NCI-H1694 treated with DMSO at 0.1 percent for 48 hours (cell line): ENCODE data around the gene HTR3A.

Experiments used
- DNase-seq: peaks from one replicate; lab custom pipeline; 2025; lab: John Stamatoyannopoulos, UW

Gene HTR3A

GRCh38 chr11:113979431-113979830, 4.5 kb downstream of the HTR3A start:
- DNase-seq, result no peak

GRCh38 chr11:113980785-113981184, 5.9 kb downstream of the HTR3A start:
- no peak for DNase-seq

- DNase-seq, result no peak
Observed at GRCh38 chr11:113982306-113982705, 7.4 kb downstream of the HTR3A start.

GRCh38 chr11:113984781-113985180, 9.9 kb downstream of the HTR3A start:
- no peak for DNase-seq

GRCh38 chr11:113985906-113986305, 11.0 kb downstream of the HTR3A start:
- DNase-seq, result no peak

GRCh38 chr11:113986351-113987140, 11.6 kb downstream of the HTR3A start:
- no peak for DNase-seq

DNA sequence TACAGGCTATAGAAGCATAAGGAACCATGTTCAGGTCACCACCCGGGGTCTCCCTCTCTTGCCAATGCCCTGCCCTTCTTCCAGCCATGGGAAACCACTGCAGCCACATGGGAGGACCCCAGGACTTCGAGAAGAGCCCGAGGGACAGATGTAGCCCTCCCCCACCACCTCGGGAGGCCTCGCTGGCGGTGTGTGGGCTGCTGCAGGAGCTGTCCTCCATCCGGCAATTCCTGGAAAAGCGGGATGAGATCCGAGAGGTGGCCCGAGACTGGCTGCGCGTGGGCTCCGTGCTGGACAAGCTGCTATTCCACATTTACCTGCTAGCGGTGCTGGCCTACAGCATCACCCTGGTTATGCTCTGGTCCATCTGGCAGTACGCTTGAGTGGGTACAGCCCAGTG, 14.5 kb downstream of the HTR3A start:
- DNase-seq, result no peak

DNA sequence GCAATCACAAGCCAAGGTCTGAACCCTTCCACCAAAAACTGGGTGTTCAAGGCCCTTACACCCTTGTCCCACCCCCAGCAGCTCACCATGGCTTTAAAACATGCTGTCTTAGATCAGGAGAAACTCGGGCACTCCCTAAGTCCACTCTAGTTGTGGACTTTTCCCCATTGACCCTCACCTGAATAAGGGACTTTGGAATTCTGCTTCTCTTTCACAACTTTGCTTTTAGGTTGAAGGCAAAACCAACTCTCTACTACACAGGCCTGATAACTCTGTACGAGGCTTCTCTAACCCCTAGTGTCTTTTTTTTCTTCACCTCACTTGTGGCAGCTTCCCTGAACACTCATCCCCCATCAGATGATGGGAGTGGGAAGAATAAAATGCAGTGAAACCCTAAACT, 15.0 kb downstream of the HTR3A start:
- DNase-seq, result no peak

DNA sequence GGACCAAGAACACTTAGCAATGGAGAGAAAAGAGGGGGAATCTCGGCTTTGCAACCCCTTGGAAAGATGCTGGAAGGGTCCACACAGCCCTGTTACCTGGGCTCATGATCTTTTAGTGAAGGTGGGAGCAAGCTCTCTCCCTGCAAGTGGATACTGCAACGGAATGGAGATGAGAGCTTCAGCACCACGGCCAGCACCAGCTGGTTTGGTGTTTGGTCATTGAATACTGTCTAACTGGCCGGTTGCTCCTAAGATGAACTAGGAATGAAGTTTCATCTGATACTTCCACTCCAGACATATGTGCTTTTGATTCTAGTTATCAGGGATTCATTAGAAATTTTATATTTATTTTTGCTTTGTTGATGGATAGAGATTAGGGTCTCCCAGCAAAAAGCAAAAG, 16.3 kb downstream of the HTR3A start:
- no peak for DNase-seq

GRCh38 chr11:113991718-113992458, 17.0 kb downstream of the HTR3A start:
- no peak for DNase-seq

GRCh38 chr11:113992459-113993110, 17.7 kb downstream of the HTR3A start:
- no peak for DNase-seq

DNA sequence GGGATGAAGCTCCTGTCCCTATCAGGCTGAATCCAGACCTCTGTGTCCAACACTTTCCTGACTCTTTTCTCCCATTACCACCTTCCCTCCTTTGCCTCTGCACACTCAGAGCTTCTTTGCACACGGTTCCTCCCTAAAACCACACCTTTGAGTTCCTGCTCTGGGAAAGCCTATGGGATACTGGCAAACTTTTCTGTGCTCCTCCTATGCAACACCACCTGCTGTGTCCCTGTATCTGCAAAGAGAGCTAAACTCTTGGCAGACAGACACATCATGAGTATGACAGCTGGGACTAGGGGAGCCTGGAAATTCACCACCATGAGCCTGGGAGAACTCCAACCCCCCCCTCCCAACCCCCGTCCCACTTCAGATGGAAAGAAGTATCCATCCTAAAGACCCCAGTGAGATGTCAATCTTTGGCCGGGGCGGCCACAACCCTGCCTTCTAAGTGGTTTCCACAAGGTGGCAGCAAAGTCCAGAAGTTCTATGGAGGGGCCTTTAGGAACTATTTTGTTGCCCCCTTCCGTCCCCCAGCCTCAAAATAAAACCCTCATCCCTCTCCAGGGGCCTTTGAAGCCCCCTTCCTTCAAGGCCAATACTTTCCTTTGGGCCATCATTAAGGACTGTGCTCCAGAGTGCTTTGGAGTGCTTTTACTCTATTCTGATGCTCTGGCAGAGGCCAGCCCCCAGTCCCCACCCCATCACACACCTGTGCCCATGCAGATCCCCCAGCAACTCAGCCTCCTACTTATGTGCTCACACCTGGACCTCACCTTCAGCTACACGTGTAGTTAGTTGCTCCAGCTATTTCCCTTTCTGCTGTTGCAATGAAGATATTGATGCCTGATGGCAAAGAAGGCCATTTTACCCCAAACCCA, 19.4 kb downstream of the HTR3A start:
- DNase-seq, result no peak

DNA sequence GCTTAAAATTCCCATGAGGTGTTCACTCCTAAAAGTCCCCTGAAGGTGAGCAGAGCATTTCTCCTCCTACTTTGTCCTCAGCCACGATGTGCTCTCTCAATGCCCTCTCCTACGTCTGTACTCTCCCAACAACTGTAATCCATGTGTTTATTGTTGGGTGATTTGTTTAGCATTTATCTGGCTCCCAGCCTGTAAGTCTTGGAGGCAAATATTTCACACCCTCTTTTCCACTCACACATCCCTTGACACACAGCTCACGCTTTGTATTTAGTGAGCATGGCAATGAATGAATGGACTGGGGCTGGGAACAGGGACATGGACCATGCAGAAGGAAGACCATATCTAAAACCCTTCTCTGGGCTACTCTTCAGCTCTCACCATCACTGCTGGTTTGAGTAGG, 22.6 kb downstream of the HTR3A start:
- no peak for DNase-seq

GRCh38 chr11:113998574-113998973, 23.7 kb downstream of the HTR3A start:
- DNase-seq, result no peak

GRCh38 chr11:114000526-114000925, 25.6 kb downstream of the HTR3A start:
- DNase-seq, result no peak

GRCh38 chr11:114001416-114001815, 26.5 kb downstream of the HTR3A start:
- no peak for DNase-seq

- no peak for DNase-seq
Observed at GRCh38 chr11:114008331-114008730, 33.4 kb downstream of the HTR3A start.

- no peak for DNase-seq
Observed at GRCh38 chr11:114010931-114011330, 36.0 kb downstream of the HTR3A start.

- no peak for DNase-seq
Observed at GRCh38 chr11:114011443-114011842, 36.5 kb downstream of the HTR3A start.

DNA sequence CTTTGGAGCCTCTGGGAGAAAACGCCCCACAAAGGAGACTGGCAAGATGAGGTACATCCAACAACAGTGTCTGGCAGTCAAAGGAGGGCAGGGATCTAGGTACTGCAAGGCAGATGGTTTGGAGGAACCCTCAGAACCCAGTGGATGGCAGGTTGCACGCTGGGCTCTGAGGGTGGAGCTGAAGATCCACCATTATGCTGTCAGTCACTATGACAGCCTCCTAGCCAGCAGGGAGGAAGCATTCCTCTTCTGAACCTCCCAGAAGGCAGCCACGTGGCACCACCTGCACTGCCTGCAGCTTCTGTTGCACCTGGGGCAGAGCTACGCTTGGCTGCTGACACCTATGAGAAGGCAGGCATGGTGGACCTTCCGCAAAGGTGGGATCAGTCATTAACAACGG, 40.2 kb downstream of the HTR3A start:
- no peak for DNase-seq

DNA sequence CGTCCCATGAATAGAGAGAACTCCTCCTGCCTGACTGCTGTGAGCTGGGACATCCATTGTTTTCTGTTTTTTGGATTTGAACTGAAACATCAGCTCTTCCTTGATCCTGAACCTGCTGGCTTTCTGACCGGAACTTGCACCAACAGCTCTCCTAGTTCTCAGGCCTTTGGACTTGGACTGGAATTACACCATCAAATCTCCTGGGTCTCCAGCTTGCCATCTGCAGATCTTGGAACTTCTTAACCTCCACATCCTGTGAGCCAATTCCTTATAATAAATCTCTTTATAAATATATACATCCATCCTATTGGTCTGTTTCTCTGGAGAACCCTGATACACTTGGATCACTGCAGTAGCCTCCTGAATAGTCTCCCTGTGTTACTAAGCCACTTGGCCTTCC, 42.1 kb downstream of the HTR3A start:
- DNase-seq, result no peak

- DNase-seq, result no peak
Observed at GRCh38 chr11:114017723-114018122, 42.8 kb downstream of the HTR3A start.
